Subcutaneous adipose tissue (tissue), 4 donors: ENCODE measurements around the gene PHF21B. TPM values are rescaled to one million over a fixed set of nuclear protein-coding genes. Genes with fewer than 3 reads are reported as not detected.

Source experiments
- total RNA-seq, 4 donors: library from RNA; depleted of rRNA; stranded (reverse); fragments of >200 nt; gene quantifications; one replicate each; pipeline ENCODE4 v1.1.0, GENCODE V29; 2016
- TF ChIP-seq, protein P1 (sequence below): fragments of 450-650 bp; IDR thresholded peaks from one replicate; pipeline ENCODE4 v1.5.1; 2016; ENCODE audit warnings: low read depth, mild to moderate bottlenecking, control low read depth, antibody characterized with exemption, moderate library complexity

Gene PHF21B
- total RNA-seq, 4 donors from 2014 or later: 0.16 TPM; not detected in 3

DNA sequence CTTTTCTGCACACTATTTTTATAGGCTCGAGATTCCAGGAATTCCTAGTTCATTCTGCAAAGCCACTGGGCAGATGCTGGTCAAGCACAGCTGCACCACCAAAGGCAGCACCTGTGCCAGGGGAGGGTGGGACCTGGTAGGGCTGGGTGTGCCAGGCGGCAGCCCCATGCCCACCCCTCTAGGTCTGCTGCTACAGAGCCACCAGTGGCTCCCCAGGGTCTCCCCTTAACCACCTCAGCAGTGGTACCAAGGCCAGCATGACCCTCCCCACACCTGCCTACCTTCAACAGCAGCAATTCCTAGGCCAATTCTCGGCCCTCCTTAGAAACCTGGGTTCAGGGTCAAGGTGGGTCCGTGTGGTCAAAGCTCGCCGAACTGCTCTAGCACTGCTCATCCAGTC is 39.5 kb downstream of the PHF21B start:
- TF ChIP-seq, protein P1, sequence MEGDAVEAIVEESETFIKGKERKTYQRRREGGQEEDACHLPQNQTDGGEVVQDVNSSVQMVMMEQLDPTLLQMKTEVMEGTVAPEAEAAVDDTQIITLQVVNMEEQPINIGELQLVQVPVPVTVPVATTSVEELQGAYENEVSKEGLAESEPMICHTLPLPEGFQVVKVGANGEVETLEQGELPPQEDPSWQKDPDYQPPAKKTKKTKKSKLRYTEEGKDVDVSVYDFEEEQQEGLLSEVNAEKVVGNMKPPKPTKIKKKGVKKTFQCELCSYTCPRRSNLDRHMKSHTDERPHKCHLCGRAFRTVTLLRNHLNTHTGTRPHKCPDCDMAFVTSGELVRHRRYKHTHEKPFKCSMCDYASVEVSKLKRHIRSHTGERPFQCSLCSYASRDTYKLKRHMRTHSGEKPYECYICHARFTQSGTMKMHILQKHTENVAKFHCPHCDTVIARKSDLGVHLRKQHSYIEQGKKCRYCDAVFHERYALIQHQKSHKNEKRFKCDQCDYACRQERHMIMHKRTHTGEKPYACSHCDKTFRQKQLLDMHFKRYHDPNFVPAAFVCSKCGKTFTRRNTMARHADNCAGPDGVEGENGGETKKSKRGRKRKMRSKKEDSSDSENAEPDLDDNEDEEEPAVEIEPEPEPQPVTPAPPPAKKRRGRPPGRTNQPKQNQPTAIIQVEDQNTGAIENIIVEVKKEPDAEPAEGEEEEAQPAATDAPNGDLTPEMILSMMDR: no peak

DNA sequence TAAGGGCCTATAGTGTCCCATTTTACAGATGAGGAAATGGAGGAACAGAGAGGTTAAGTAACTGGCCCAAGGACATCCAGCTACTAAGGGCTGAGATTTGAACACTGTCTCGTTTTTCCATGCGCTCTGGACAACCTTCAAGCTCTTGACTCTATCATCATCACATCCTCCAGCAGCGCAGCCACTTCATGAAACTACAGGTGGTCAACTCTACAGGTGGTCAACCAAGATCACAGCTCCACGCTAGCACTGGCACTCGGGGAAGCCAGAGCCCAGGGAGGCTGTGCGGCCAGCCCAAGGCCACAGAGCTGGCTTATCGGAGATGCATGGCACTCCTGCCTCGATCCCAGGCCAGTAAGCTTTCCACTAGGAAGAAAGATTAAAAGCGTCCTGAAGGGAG is 40.0 kb downstream of the PHF21B start:
- TF ChIP-seq, protein P1: no peak

DNA sequence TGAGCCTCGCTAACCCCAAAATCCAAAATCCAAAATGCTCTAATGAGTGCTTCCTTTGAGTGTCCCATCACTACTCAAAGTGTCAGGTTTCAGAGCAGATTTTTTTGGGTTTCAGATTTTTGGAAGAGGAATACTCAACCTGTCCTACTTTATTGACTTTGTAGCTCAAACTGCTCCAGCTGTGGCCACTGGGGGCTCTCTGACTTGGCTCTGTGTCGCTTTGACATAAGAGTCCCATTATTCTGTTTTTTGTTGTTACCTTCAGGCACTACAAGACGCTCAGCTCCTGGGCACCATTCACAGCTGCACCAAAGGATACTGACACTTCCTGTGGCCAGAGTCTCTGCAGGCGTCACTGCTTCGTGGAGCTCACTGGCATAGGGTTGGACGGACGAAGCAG is 41.1 kb downstream of the PHF21B start:
- TF ChIP-seq, protein P1: no peak

DNA sequence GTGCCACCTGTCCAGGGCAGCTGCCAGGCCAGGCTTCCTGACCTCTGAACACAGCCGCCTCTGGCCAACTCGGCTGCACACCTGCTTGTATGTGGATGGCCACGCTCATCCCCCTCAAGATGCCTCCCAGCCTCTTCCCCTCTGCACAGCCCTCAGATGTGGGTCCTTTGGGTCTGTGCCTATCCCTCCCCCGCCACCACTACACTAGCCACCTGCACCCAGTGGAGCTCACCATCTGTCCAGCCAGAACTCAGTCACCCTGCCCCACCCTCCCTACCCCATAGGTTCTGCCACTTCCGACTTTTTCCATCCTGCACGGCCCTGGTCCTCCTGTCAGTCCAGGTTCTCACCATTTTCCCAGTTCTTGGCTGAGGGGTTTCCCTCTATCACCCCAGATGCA is 44.6 kb downstream of the PHF21B start:
- TF ChIP-seq, protein P1: no peak

DNA sequence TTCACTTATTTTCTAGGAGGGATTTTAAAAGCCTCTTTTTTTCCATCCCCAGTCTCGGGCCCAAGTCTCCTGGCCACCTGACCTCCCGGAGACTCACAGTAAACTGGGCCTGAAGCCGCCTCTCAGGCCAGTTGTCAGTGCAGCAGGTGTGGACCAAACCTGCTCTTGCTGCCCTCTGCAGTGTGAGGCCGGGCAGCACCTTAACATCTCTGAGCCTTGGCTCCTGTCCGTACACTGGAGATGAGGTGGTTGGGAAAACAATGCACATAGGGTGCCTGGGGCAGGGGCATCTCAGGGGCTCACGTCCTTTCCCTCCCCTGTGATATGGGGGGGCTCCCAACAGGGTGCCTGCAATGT is 45.1 kb downstream of the PHF21B start:
- TF ChIP-seq, protein P1: no peak

DNA sequence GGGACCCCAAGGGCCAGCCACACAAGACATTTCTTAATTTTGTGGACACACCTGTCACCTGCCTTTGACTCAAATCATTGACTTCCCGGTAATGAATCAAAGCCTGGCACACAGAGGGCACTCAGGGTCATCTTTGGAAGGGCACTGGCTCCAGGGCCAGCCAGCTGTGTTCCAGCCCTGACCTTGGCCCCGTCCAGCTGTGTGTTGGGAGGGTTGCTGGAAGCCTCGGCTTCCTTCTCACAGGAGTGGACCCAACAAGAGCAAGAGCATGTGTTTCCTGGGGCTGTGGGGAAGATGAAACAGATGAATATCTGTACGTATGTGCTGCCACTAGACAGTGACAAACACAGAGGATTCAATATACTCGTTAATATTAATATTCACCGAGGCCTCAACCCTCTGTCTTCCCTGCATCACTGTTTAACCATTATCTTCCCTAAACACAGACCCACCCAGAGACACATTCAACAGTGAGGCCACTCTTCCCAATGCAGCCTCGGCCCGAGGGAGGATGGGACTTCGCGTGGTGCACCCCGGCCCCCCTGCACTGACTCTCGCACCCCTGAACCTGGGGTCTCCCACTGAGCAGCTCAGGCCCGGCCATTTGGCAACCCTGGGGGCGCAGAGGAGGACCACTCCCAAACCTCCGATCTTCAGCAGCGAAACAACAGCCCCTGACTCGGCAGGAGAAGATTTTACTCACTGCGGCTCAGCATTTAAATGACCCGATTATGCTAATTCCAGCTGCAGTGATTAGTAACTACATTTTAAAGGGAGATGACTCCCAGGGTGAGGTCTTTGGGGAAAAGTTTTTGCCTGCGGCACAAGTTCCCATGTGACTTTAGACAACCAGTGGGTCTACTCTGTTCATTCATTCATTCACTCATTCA is 45.7 kb downstream of the PHF21B start:
- TF ChIP-seq, protein P1: no peak

DNA sequence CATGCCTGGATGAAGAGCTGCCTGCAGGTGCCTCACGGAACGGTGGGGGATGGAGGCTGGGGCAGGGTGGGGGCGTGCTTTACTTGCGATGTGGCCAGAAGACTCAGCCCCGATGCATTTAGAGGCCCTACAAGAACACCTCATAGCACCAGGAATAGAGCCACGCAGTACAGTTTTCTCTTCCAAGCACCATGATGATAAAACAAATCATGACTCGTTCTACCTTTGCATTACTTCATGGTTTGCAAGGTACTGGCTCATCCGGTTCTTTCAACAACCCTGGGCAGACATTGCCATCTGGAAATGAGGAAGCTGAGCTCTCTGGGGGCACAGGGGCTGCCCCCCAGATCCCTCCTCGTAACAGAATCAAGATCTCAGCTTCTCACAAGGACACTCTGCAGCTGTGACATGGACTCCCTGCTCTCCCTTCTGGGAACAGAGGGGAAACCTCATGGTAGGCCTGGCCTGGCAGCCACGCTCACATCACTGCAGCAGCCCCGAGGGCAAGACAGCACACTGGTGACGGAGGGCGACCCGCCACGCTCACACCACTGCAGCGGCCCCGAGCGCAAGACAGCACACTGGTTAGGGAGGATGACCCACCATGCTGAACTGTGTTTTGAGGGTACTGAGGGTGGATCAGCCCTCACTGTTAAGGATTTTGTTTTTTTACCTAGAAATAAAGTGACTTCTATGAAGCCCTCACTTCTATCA is 46.9 kb downstream of the PHF21B start:
- TF ChIP-seq, protein P1: no peak
